ACHN (cell line): ENCODE results near the gene CAD.
"Not testable (repeated sequence)": the region's sequence is repeated elsewhere in the genome, so short reads cannot be mapped to it uniquely, and the experiment has no call there.

Experiments used
- DNase-seq: peaks from one replicate; pipeline ENCODE4 v3.0.0-alpha.2; 2015
- in situ Hi-C: cut with HindIII; loops from 2 replicates; pipeline ENCODE4 v1.10.0; 2017; ENCODE audit warnings: low sequenced_read_pairs, low pct_ligation_motif_present, low pct_unique_long_range_greater_than_20kb

CAD gene

GRCh38 chr2:27194538-27195354, 22.4 kb upstream of the CAD start:
- peak; percentile 49 for DNase-seq
- in situ Hi-C loops, result no loop called here

DNA sequence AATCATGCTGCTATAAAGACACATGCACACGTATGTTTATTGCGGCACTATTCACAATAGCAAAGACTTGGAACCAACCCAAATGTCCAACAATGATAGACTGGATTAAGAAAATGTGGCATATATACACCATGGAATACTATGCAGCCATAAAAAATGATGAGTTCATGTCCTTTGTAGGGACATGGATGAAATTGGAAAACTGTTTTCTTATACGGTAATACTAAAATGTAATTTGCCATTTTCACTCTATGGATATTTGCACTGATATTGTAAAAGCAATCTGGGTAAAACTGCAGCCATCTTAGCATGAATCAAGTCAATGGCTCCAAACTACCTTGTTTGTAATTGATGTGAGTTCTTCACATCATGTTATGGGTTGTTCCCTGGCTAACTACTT, 21.4 kb upstream of the CAD start:
- in situ Hi-C loops, DNase-seq: not testable (repeated sequence)

DNA sequence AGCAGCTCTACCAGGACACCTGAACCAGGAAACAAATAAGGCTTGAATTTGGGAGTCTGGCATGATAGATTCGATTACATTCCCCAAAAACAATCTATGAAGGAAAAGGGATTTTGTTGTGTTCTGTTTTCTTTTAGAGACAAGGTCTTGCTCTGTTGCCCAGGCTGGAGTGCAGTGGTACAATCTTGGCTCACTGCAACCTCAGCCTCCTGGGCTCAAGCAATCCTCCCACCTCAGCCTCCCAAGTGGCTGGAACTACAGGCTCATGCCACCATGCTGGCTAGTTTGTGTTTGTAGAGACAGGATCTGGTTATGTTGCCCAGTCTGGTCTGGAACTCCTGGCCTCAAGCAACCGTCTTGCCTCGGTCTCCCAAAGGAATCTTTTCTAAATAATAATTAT, 19.1 kb upstream of the CAD start:
- in situ Hi-C loops, DNase-seq: not testable (repeated sequence)

GRCh38 chr2:27198627-27199026, 18.5 kb upstream of the CAD start:
- in situ Hi-C loops, result no loop called here
- no peak for DNase-seq

- in situ Hi-C loops, result no loop called here
- DNase-seq, result no peak
These were observed 17.9 kb upstream of the CAD start for GRCh38 chr2:27199241-27199640.

- in situ Hi-C loops, result no loop called here
- DNase-seq, result no peak
These were observed 15.5 kb upstream of the CAD start for GRCh38 chr2:27201675-27202074.

- in situ Hi-C loops, result no loop called here
These were observed 14.3 kb upstream of the CAD start for GRCh38 chr2:27202854-27203253.

GRCh38 chr2:27203741-27204140, 13.4 kb upstream of the CAD start:
- DNase-seq, result no peak
- in situ Hi-C loops, result no loop called here

More at GRCh38 chr2:27202854-27203253, 14.3 kb upstream of the CAD start:
- peak; percentile 27 for DNase-seq

GRCh38 chr2:27204566-27204965, 12.6 kb upstream of the CAD start:
- no peak for DNase-seq
- in situ Hi-C loops, result no loop called here

GRCh38 chr2:27205206-27205605, 12.0 kb upstream of the CAD start:
- in situ Hi-C loops, result no loop called here
- no peak for DNase-seq

DNA sequence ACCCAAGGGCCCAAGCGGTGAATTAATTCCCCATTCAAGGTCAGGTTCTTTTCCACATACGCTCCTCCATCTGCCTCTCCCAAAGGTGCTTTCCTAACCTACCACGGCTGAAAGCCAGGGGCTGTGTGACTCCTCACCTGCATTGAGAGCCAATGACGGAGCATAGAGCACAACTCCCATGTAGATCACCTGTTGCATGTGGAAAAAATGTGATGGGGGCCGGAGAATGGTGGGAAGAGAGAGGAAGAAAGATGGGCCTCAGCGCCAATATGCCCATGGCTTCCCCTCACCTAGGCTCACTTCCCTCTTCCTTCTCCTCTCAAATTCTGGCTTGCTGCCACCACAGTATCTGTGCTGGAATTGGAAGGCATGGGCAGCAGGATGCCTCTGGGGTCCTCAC, 10.8 kb upstream of the CAD start:
- in situ Hi-C loops, result no loop called here
- DNase-seq, result no peak

DNA sequence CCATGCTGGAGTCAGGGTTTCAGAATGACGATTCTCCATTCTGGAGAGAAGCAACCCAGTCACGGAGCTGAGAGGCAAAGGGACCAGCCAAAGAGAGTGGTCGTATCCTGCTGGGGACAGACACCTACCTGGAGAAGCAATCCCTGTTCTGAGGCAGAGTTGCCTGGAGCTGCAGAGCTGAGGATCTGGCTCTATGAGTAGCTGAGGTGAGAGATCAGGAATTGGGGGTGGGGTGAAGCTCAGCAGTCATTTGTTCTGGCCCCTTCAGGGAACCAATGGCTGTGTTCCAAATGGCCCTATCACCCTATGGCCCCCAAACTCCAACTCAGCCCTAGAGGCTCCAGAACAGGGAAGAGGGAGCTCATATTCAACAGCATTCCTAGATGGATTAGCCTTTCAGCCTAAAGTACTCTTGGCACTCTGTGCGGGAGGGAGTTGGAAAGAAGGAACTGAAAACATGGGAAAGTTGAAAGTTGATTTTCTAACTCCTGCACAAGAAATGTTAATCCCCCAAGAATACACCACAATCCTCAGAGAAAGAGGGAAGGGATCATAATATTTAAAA, 8.6 kb upstream of the CAD start:
- no peak for DNase-seq
- in situ Hi-C loops, result no loop called here

DNA sequence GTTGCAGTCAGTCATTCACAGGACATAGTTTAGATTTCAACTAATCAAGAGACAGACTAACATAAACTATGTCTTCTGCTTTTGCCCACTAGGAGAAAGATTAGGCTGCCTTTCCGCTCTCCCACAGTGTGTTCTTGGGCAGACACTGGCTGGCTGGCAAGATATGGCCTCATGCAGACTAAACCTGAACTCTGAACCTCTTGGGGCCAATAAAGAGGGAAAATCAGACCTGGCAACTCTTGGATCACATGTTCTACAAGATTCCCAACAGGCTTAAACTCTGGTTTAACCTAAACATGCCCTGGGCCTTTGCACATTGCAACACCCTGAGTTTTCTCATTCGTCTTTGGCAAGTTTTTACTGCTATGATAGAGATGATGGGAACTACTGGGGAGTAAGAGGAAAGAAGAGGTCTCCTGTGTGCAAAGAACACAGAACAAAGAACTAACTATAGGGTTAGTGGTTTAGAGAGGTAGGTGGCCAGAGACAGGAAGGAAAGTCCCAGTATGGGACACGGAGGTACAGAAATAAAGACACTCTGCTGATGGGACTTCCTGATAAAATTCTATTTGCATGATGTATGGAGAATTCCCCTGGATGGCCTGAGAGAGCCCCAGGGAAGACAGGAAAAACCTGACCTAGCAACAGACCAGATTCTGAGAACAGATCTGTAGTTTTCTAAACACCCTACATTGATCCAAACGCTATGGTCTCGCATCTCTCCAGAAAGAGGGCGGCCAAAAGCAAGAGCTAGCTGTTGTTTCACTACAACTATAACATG, 7.4 kb upstream of the CAD start:
- in situ Hi-C loops, result no loop called here
- DNase-seq, result no peak

DNA sequence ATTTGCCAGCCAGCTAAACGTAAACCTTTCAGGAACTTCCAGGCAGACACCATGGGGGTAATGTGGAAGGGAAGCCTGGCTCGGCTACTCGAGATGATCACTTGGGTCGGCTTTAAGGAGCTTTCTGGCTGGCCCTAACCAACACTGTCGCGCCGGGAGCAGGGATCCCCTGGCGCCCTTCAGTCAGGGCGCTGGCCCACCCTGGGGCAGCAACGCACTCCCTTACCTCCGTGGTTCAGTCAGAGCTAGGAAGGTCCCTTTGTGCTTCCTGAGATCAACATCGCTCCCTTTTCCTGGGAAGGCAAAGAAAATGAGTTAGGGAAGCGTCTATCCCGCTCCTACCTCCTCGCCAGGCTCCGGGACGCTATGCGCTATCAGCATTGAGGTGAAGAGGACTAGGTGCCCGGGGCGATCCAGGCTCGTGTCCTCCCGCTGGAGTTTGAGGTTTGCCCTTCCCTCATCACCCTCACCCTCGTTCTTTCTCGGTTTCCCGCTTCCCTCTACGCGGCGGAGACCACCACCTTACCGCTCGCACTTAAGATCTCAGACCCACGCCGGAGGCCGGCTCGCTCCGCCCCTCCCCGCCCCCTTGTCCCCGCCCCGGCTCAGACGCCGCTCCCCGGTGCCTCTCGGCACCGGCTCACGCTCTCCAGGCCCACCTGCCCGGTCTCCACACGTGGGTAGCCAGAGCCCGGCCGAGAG, 5.8 kb upstream of the CAD start:
- in situ Hi-C loops, result no loop called here
- DNase-seq, result no peak

- in situ Hi-C loops, result no loop called here
- DNase-seq, result peak; percentile 92
These were observed 5.1 kb upstream of the CAD start, which contains the start of the genes ATRAID and SLC5A6 for GRCh38 chr2:27211943-27212625. Gene ATRAID, plus strand, starts transcription at chr2:27212041. Its CDS starts 328 bp downstream, at chr2:27212369. Gene SLC5A6, minus strand, starts transcription at chr2:27212268. Its CDS starts 4,618 bp downstream, at chr2:27207650.

- in situ Hi-C loops, result no loop called here
- peak; percentile 57 for DNase-seq
These were observed 4.3 kb upstream of the CAD start for GRCh38 chr2:27212626-27213471.

DNA sequence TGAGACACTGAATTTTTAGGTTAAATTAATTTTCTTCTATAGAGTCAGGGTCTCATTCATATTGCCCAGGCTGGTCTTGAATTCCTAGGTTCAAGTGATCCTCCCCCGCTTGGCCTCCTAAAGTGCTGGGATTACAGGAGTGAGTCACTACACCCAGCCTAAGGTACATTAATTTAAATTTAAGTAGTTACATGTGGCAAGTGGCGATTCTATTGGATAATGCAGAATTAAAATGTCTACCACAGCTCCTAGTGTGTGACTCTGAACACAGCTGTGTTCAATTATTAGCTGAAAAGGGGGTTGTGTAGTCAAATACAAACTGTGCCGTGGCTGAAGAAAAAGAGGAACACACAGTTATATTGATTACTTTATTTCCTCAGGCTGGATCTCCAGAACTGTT, 2.2 kb upstream of the CAD start:
- in situ Hi-C loops, result no loop called here
- DNase-seq, result no peak
